HG03442 (cell line): ENCODE measurements around the gene CACNA1C.

Experiments
- ATAC-seq: cut with Tn5 transposase; IDR thresholded peaks from one replicate; pipeline ENCODE4 v1.9.1; 2021; ENCODE audit warnings: mild to moderate bottlenecking, moderate library complexity; ENCODE audit not compliant: unreplicated experiment

The CACNA1C gene

DNA sequence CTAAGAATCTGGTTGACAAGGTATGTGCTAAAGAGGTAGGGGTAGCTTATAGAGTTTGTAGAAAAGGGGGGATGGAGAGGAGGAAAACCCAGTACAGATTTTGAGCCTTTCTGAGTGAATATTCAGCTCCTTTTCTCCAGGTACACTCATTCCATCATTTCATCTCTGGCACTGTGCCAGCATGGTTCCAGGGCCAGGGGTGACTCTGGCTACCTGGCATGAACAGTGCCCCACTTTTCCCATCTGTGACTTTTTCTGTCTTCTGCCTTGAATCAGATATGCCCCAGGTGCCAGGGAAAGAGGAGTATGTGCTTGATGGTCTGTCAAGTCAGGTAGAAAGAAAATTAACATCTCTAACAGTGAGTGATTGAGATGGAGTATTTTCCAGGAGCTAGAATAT lies 175.7 kb downstream of the CACNA1C start:
- ATAC-seq: no peak

DNA sequence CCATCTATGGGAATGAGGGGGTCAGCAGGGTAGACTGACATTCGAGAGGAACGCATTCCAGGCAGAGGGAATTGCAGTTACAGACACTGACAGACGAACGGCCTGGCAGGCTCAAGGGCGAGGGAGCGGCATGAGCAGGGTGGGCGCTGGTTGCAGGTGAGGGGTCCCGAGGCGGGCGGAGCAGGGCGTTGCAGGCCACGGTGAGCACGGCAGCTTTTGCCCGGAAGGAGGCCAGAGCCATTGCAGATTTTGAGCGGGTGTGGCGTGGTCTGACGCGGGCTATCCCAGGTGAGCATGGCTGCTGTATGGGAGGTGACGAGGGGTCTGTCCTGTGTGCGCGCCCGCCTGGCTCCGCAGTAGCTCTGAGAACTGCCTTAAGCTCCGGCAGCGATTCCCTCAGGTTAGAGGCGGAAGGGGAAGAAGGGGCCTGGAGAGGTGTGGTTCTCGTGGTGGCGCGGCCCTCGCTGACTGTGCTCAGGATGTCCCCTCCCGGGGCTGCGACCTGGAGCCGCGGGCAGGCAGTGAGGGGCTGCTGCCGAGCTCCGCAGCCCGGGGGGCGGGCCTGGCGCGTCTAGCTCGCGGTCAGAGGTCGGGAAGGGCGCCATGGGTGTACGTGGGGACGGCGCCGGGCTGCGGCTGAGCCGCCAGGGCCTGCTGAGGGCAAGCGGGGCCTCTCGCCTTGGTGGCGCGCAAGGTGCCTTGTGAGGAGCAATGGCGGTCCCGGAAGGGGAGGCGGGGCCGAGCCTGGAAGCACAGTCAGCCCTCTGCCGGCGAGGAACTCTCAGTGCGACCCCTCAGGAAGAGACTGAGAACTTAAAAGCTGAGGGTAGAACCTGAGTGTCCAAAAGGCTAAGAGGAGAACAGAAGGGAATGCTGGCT lies 177.1 kb downstream of the CACNA1C start:
- no peak for ATAC-seq

DNA sequence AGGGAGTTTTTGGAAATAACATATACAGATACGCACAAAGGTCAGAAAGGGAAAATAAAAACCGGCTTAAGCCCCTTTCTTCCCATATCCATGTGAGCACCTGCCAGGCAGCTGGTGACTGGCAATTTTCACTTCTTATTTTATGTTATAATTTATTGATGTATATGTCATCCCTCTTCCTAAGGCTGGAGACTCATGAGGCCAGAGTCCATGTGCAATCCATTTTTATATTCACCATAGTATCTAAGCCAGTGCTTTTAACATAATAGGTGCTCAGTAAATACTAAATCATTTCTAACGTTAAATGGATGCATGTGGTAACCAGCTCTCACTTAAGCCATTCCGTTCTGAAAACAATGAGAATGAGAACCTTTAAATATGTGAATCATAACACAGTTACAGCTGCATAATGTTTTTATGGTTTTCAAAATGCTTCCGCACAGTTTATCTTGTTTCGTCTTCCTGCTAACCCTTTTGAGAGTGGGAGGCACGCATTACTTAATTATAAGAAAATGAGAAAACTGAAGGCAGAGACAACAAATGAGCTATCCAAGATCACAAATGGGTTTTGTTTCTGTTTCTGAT lies 178.3 kb downstream of the CACNA1C start:
- ATAC-seq: no peak

DNA sequence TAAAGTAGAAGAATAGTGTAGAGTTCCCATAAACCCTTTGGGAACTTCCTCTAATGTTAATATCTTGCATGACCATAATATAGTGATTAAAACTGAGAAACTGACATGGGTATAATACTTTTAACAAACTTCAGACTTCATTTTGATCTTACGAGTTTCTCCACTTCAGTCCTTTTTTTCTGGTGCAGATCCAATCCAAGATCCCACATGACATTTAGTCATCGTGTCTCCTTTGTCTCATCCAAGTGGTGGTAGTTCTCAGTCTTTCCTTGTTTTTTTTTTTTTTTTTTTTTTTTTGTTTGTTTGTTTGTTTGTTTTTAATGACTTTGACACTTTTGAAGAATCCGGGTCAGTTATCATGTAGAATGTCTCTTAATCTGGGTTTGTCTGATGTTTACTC lies 179.2 kb downstream of the CACNA1C start:
- ATAC-seq: no peak

DNA sequence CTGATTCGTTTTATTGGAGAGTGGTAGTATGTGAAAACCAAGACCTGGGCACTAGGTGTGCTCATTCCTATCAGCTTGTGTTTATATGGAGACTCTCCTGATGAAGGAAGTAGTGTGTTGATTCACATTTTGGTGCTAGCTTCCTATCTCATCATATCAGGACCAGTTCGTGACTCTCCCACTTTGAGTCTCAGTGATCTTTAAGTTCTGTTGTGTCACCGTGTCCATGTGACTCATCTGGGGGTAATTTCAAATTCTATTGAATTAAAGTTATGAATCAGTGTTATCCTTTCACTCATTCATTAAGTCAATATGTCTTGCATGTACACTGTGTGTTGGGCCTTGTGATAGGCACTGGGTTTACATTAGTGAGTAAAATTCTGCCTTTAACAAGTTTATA lies 180.2 kb downstream of the CACNA1C start:
- no peak for ATAC-seq

DNA sequence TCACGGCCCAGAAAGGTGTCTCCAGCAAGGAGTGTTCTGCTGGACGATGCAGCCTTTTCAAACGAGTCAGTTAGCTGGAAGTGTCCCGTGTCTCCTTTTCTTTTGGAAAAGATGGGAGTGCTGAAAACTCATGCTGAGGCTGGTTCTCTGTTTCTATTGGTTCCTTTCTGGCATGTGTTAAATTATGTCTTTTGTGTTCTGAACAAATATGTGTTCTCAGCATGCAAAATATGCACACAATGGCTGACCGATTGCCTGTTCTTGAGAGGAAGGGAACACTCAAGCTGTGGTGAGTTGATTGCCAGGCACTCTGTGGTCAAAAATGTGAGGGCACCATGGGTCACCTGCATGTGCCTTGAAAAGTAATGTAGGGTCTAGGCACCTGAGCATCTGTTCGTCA lies 181.3 kb downstream of the CACNA1C start:
- no peak for ATAC-seq

DNA sequence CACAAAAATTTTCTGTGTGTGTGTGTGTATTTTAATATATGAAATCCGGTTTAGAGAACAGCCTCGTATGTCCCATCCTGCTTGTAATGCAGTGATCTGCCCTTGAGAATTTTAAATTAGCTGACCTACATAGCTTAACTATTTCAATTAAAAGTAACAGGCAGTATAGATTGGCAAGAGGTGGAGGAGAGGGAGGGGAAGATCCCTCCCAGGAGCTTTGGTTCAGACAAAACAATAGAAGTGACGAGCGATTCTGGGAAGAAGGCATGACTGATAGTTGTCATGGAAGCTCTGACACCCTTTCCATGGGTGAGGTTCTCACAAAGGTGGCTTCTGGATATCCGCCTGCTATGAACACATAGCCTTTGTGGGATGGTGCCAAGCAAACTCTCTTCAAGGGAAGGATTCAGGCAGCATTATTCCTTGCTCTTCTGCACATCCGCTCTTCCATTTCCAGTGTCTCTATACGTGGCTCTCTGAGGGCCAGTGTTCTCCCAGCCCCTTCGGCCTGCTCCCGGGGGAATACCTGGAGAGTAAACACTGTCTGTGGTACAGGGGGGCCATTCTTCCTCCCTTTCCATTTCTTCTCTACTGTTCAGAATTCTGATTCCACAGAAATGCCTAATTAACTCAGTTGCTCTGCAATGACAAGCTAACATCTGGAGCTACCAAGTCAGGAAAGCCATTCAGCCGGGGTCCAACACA lies 182.0 kb downstream of the CACNA1C start:
- ATAC-seq: no peak

DNA sequence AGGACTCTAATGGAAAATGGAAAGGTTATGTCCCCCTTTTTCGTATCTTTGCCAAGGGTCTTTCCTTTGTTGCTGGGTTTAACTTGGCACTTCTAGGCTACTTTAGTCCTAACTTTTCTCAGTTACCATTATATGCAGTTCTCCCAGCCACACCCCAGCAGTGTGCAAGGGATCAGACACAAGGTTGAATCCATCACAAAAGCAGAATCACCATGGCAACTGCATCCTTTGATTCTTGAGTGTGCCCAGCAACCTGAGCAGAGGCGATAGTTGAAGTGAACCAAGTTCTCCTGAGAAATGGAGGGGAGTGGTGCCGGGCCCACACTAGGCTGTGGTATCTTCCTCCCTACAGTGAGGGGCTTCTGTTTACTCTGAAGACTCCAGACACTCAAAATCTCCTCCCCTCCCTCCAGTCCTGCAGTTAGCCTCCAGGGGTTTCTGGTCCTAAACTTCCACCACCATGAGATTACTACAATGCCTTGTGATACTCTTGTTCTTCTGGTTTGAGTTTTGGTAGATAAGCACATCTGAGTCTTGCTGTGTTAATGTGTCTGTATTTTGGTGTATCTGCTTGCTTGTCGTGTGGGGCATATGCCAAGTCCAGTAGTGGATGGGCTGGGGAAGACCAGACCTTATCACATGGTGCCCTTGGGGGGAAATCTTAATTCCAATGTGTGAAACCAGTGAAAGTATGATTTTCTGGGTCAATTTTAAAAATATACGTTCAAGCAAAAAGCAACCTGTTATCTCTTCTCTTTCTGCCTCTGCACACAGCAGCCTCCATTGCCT lies 183.9 kb downstream of the CACNA1C start:
- ATAC-seq: no peak

DNA sequence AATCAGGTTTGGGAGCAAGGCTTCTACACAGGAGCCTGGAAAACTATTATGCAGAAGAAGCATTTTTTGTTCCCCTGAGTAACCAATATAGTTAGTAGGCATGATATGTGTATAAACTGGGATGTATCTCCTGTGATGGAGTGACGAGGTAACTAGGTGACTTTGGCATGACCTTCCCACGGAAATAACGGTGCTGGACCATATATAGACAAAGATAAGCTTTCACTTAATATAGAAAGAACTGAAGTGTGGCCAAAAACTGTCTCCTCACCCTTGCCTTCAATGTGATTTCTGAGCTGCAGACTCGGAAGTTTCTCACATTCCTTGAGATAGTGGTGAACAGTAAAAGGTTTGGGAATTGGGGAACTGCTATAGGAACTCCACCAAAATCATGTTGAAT lies 185.3 kb downstream of the CACNA1C start:
- no peak for ATAC-seq

DNA sequence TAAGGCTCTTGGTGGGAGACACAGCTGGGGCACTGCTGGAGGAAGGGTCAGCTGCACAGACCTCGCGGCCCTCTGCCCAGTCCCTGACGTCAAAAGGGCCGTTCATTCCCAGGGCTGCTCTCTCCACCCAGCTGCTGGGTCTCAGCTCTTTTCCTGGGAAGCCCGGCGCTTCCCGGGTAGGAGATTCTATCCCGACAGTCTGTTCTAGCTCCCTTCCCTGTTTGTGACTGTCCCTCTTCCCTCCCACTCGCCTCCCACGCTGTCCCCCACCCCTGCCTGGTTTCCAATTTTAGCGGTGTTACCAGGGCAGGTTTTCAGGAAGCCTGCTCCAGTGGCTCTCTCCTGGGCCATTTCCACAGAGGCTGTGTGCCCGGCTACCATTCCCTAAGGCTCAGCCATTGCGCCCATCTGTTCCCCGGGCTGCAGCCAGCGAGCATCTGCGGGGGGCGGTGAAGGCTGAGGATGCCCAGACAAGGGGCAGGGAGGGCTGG lies 186.6 kb downstream of the CACNA1C start:
- ATAC-seq: no peak

DNA sequence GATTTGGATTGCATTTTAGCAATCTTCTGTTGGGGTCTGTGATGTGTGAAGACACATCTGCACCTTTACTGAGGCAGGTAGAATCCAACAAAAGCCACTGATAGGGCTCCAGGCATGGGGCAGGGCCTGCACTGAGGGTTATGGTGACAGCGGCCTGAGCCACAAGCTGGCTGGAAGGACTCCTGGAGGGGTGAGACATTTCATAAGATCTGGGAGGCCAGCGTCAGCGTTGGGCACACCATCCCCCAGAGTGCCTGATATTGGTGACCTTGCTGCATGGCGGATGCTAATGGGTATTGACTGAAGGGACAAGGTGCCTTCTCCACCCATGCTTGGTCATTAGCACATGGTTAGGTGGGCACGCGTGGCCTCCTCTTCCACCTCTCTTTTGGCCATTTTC lies 187.6 kb downstream of the CACNA1C start:
- no peak for ATAC-seq

DNA sequence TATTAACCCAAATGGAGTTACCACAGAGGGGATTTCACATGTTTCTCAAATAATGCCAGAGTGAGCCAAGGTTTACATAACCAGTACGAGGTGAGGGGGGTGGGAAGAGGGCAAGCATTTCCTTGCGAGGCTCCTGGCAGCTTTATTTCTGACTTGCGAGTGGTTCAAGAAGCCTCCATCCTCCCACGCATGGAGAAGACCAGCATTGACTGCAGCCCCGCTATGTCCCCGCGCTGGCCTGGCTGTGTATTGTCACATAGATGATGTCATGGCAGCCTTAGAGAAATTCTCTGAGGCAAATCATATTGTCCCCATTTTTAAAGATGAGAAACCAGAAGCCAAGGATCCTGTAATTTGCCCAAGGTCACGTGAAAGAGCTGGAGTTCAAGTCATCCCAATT lies 188.2 kb downstream of the CACNA1C start:
- ATAC-seq: no peak

DNA sequence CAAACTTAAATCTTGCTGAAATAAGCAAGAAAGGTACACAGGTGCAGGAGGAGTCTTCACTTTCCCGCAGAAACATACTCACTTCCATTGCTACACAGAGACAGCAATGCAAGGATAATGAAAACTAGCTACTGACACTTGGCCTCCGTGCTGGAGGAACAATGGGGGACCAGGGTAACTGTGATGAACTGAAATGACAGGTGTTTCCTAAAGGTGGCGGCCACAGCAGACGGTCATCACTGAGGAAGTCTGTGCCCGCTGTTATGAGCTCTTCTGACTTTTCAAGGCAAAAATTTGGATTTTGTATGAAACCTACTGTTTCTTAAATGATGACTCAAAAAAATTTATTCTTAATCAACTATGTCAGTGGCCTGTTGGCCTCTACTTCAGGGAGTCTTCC lies 189.4 kb downstream of the CACNA1C start:
- no peak for ATAC-seq

DNA sequence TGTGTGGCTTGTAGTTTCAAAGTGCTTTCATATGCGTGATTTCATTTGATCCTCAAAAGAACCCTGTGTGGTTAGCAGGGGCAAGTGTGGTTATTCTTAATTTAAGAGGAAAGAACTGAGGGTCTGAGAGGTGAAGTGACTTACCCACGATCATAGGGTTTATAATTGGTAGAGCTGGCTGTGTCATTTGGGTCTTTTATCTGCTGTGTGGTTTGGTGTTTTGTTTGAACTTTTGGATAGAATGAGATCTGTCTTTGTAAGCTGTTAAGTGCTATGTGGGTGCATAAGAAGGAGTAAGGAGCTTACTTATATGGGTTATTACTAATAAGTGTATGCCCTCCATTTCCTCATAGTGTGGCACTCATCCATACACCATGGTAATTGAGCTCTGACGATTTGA lies 190.0 kb downstream of the CACNA1C start:
- ATAC-seq: no peak

DNA sequence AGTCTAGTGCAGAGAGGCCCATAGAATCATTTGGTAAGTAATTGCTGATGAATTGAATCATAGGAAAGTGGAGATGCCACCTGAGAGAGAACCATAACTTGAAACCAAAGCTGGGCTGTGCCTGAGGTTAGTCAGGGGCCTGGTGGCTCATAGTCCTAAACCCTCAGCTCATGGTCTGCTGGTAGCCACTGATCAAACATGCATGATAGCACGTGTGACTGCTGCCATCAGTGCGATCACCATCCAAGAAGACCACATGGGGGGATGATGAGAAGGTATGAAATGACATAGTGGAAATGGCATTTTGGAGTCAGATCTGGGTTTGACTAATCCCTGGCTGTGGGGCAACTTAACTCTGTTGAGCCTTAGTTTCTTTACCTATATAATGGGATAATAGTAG lies 190.5 kb downstream of the CACNA1C start:
- ATAC-seq: no peak

DNA sequence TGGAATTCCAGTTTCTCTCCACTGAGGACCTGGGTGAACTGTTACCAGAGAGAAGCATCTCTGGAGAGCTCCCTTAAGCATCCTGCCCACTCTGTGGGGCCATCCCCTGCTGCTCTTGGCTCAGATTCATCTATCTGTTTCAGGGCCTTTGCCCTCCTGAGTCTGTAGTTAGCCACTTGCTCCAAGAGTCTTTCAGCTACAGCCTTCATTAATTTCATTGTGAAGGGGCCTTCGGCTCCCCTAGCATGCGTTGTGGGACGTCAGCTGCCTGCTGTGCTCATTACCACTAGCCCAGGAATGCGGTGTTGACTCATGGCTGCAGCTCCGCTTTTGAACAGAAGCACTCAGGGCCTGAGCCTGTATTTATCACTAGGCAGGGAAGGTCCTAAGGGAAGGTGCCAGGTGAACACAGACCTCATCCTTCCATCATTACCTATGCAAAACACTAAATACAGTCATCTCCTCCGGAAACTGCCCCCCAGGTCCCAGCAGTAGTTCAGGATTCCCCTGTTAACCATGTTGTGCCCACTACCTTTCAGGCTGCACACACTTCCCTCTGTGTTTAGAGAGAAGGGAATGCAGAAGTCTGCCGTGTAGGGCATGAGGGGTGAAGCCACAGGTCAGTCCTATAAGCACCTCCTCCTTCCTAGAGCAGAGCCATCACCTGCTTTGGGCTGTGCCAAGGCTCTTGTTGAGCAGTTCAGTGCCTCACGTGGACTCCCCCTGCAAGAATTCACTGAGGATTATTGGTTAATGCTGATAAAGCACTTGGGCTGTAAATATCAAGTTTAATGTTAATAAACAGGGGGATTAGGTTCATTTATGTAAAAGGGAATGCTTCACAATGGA lies 191.4 kb downstream of the CACNA1C start:
- ATAC-seq: no peak

DNA sequence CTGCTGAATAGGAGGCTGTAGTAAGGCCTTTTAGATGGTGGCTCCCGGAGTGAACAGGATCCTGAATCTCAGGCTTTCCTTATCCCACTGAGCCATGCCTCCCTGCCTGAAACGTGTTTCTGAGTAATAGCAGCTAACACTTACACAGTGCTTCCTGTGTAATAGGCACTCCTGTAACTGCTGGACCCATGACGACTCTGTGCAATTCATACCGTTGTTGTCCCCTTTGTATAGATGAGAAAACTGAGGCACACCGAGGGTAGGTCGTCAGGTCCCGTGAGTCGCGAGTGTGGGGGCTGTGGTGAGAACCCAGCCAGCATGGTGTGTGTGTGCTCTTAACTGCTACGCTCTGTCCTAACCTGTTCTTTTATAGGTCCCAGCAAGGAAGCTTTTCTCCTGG lies 193.6 kb downstream of the CACNA1C start:
- no peak for ATAC-seq

DNA sequence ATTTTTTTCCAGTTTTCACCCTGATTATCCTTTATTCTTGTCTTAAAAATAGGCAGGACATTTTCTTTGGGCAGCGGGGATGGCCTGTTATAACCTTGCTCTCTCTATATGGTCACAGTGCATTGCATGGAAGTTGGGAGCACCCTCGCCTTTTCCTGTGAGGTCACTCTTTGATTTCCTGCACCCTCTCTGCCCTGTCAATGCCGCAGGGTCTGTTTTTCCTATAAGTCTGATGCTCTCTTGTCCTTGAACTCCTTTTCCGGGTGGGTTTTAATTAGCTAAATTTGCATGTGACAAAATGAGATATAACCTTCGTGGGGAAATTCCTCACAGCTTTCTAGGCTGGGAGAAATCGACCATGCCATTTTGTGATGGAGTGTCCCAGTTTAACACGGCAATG lies 194.3 kb downstream of the CACNA1C start:
- ATAC-seq: no peak

DNA sequence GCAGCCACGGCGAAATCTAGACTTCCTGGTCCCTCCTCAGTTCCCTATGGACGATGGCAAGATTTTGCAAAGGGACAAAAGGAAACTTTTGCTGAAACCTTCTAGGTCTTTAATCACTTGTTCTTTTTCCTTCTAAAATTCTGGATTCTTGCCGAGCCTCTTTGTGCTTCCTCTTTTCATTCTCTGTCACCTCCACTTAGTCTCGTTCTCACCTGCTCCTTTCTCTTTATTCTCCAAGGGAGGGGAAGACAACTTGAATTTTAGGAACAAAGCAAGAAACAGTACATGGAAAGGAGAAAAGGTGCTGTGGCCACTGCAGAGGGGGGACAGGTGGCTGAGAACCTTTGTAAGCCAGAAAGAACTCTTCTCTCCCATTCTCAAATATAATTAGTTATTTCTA lies 194.8 kb downstream of the CACNA1C start:
- ATAC-seq: no peak
